SK-N-SH (cell line): ENCODE results near the gene KCNB1. TPM values are rescaled to one million over a fixed set of nuclear protein-coding genes. Genes with fewer than 3 reads are reported as not detected.

Source experiments
- CTCF ChIA-PET: fragments of 300-600, 350-600 bp; formaldehyde crosslinking; extraction: SDS; loops from one replicate; lab custom pipeline; 2021; lab: Yijun Ruan, JAX
- POLR2A ChIA-PET: fragments of 350-600 bp; sonication (Branson Sonifier 250); formaldehyde crosslinking; extraction: SDS; loops from one replicate; lab custom pipeline; 2020; ENCODE audit warnings: antibody characterized with exemption, inconsistent platforms; lab: Yijun Ruan, JAX
- DNase-seq: peaks from one replicate; pipeline ENCODE4 v3.0.0; 2012
- H2AFZ ChIP-seq: fragments of 200-600 bp; sonication (generic); 2 replicates; pipeline ENCODE4 v1.8.1; 2016; ENCODE audit warnings: antibody characterized with exemption, mild to moderate bottlenecking, low read depth
- H3F3A ChIP-seq: fragments of 200-600 bp; sonication (generic); replicated peaks from 2 replicates; pipeline ENCODE3; 2016; ENCODE audit warnings: antibody characterized with exemption, mild to moderate bottlenecking; ENCODE audit not compliant: insufficient read depth
- H3K27ac ChIP-seq, 2 experiments: fragments of 200-500 bp in 1 of 2; fragments of 200-600 bp in 1 of 2; sonication (Bioruptor generic) in 1 of 2; sonication (generic), shearing (Covaris generic) in 1 of 2; 2 replicates each; pipeline versions ENCODE4 v1.5.1 to v1.6.1; 2014 to 2016; ENCODE audit warnings: low read depth in 2 of 2, inconsistent platforms in 1 of 2, low read length in 1 of 2, mild to moderate bottlenecking in 1 of 2, mixed read lengths in 1 of 2
- H3K27me3 ChIP-seq: fragments of 200-600 bp; sonication (generic), shearing (Covaris generic); 2 replicates; pipeline ENCODE4 v1.6.1; 2016; ENCODE audit warnings: mixed run types; ENCODE audit not compliant: insufficient read depth
- H3K36me3 ChIP-seq, 2 experiments: fragments of 200-500 bp in 1 of 2; fragments of 200-600 bp in 1 of 2; sonication (Bioruptor generic) in 1 of 2; sonication (generic) in 1 of 2; replicated peaks in 1 of 2; 2 replicates each; pipeline versions ENCODE3 to v1.5.1; 2014 to 2016; ENCODE audit warnings: low read length in 1 of 2, mild to moderate bottlenecking in 1 of 2; ENCODE audit not compliant: insufficient read depth in 2 of 2, control insufficient read depth in 1 of 2
- H3K4me1 ChIP-seq, 2 experiments: fragments of 200-500 bp in 1 of 2; fragments of 200-600 bp in 1 of 2; sonication (Bioruptor generic) in 1 of 2; sonication (generic), shearing (Covaris generic) in 1 of 2; 2 replicates each; pipeline versions ENCODE4 v1.5.1 to v1.6.1; 2014 to 2016; ENCODE audit warnings: low read depth in 1 of 2, low read length in 1 of 2, mixed run types in 1 of 2; ENCODE audit not compliant: insufficient read depth in 2 of 2, control insufficient read depth in 1 of 2
- H3K4me2 ChIP-seq: fragments of 200-600 bp; sonication (generic), shearing (Covaris generic); 2 replicates; pipeline ENCODE4 v1.6.1; 2017; ENCODE audit warnings: mixed run types
- H3K4me3 ChIP-seq, 2 experiments: fragments of 200-500 bp in 1 of 2; fragments of 200-600 bp in 1 of 2; sonication (Bioruptor generic) in 1 of 2; sonication (generic), shearing (Covaris generic) in 1 of 2; 2 replicates each; pipeline versions ENCODE4 v1.5.1 to v1.8.1; 2014 to 2016; ENCODE audit warnings: low read depth in 2 of 2, inconsistent platforms in 1 of 2, low read length in 1 of 2, mild to moderate bottlenecking in 1 of 2, mixed read lengths in 1 of 2, moderate library complexity in 1 of 2
- H3K79me2 ChIP-seq: fragments of 200-600 bp; sonication (generic); 2 replicates; pipeline ENCODE4 v1.8.1; 2017; ENCODE audit warnings: mild to moderate bottlenecking; ENCODE audit not compliant: insufficient read depth
- H3K9ac ChIP-seq: fragments of 200-600 bp; sonication (generic); 2 replicates; pipeline ENCODE4 v1.6.1; 2017; ENCODE audit warnings: mixed run types
- H3K9me2 ChIP-seq: fragments of 200-600 bp; sonication (generic); 2 replicates; pipeline ENCODE4 v1.6.1; 2017; ENCODE audit warnings: mixed run types
- H3K9me3 ChIP-seq: fragments of 200-600 bp; sonication (generic); 2 replicates; pipeline ENCODE4 v1.6.1; 2017; ENCODE audit warnings: mixed run types, mild to moderate bottlenecking, moderate library complexity
- H4K20me1 ChIP-seq: fragments of 200-600 bp; sonication (generic); 2 replicates; pipeline ENCODE4 v1.6.1; 2017; ENCODE audit warnings: mild to moderate bottlenecking, mixed run types; ENCODE audit not compliant: insufficient read depth
- ELF1 ChIP-seq: IDR thresholded peaks from 2 replicates; pipeline ENCODE4 v1.4.0; 2012
- FOSL2 ChIP-seq: IDR thresholded peaks from 2 replicates; pipeline ENCODE4 v1.4.0; 2012; ENCODE audit warnings: low read depth, mild to moderate bottlenecking, moderate library complexity, borderline replicate concordance
- FOXJ3 ChIP-seq: sonication (generic); formaldehyde crosslinking; IDR thresholded peaks from 2 replicates; pipeline ENCODE4 v1.5.1; 2020; ENCODE audit warnings: mild to moderate bottlenecking, missing genetic modification reagents
- GABPA ChIP-seq: IDR thresholded peaks from 2 replicates; pipeline ENCODE4 v1.4.0; 2012; ENCODE audit warnings: low read depth, mild to moderate bottlenecking
- IRF3 ChIP-seq: fragments of 150-350 bp; IDR thresholded peaks from 2 replicates; pipeline ENCODE4 v1.6.1; 2016; ENCODE audit warnings: mild to moderate bottlenecking, low read depth, low read length
- JUND ChIP-seq: IDR thresholded peaks from 2 replicates; pipeline ENCODE4 v1.4.0; 2012
- NRF1 ChIP-seq: IDR thresholded peaks from 2 replicates; pipeline ENCODE4 v1.6.1; 2012; ENCODE audit warnings: low read depth, mild to moderate bottlenecking, low read length
- POLR2AphosphoS5 ChIP-seq: IDR thresholded peaks from 2 replicates; pipeline ENCODE4 v1.6.1; 2012; ENCODE audit warnings: low read depth, low read length
- RFX5 ChIP-seq: IDR thresholded peaks from 2 replicates; pipeline ENCODE4 v1.6.1; 2012; ENCODE audit warnings: mild to moderate bottlenecking, improper control_type of control experiment, low read length
- USF1 ChIP-seq: IDR thresholded peaks from 2 replicates; pipeline ENCODE4 v1.4.0; 2012; ENCODE audit warnings: low read depth, borderline replicate concordance
- USF2 ChIP-seq: fragments of 150-350 bp; IDR thresholded peaks from 2 replicates; pipeline ENCODE4 v1.6.1; 2017; ENCODE audit warnings: antibody characterized with exemption, low read length, low read depth, borderline replicate concordance
- YY1 ChIP-seq: IDR thresholded peaks from 2 replicates; pipeline ENCODE4 v1.4.0; 2012; ENCODE audit warnings: low read depth, mild to moderate bottlenecking
- WGBS: methylation state at CpG from one replicate; pipeline ENCODE4 v1.1.6; 2017; ENCODE audit warnings: low lambda C conversion rate; 5-methylcytosine and 5-hydroxymethylcytosine counted together
- polyA plus RNA-seq, 3 experiments: library from polyadenylated mRNA; depleted of rRNA; stranded (reverse); fragments of >200 nt; gene quantifications; 2 replicates each; pipeline ENCODE4 v1.2.3, GENCODE V29; 2012

KCNB1 gene
- polyA plus RNA-seq, 1 of the 3 experiments (the other 2 are of a cell fraction) = 0.82 TPM

- TF ChIP-seq JUND (no peak), POLR2AphosphoS5 (no peak), NRF1 (no peak), ELF1 (no peak), RFX5 (no peak), FOXJ3 (CRISPR knock-in tag) (no peak), YY1 (no peak), FOSL2 (no peak), USF2 (no peak), GABPA (no peak)
Measured at GRCh38 chr20:49515586-49515985, 33.1 kb upstream of the KCNB1 start.

GRCh38 chr20:49513517-49513916 lies 31.0 kb upstream of the KCNB1 start:
- TF ChIP-seq USF1 (0 out of 2 replicates have a peak, but pooled peaks have one; percentile 28), IRF3 (no peak)
- TF ChIP-seq, all 33 proteins: peak for 1
- CTCF ChIA-PET = interaction anchor here (0.6 to 15.8 kb wide), 5 partner anchors 28 to 181 kb away, joined by 3 to 317 read pairs (median 3); no protein-coding TSS in a partner anchor
- no peak overlapping the region for H2AFZ ChIP-seq
- no peak for DNase-seq
- H3K4me2 ChIP-seq = no peak overlapping the region
- peaks cover 0 to 8% of the 10 kb centered on the region in 2 experiments; a peak in 2 of 4 replicates for H3K4me1 ChIP-seq
- H3K9me2 ChIP-seq = no peaks in the 10 kb centered on the region
- no peak overlapping the region for H3K9ac ChIP-seq
- H3K36me3 ChIP-seq = no peaks in the 10 kb centered on the region
- 67% methylated on average over 2 of the region's 2 CpGs for WGBS
- H3K27me3 ChIP-seq = no peaks in the 10 kb centered on the region
- no peaks in the 10 kb centered on the region for H4K20me1 ChIP-seq
- H3F3A ChIP-seq = peaks cover 8% of the 10 kb centered on the region
- POLR2A ChIA-PET = no interaction called here
- no peak overlapping the region for H3K4me3 ChIP-seq
- H3K9me3 ChIP-seq = no peaks in the 10 kb centered on the region
- H3K79me2 ChIP-seq = no peaks in the 10 kb centered on the region
- no peak overlapping the region for H3K27ac ChIP-seq

More at GRCh38 chr20:49515586-49515985, 33.1 kb upstream of the KCNB1 start:
- H3K9me3 ChIP-seq = no peaks in the 10 kb centered on the region
- no peak overlapping the region for H3K27ac ChIP-seq
- no peak overlapping the region for H3K4me2 ChIP-seq
- no peaks in the 10 kb centered on the region for H3K36me3 ChIP-seq
- H3K9me2 ChIP-seq = no peaks in the 10 kb centered on the region
- H4K20me1 ChIP-seq = no peaks in the 10 kb centered on the region
- WGBS = 35% methylated on average over 3 of the region's 3 CpGs
- DNase-seq = no peak
- peaks cover 0 to 5% of the 10 kb centered on the region in 2 experiments; a peak in 2 of 4 replicates for H3K4me1 ChIP-seq
- ChIA-PET CTCF (interaction anchor here (0.6 to 15.8 kb wide), 6 partner anchors 18 to 569 kb away, joined by 3 to 317 read pairs (median 8); no protein-coding TSS in a partner anchor), POLR2A (no interaction called here)
- H3K4me3 ChIP-seq = no peak overlapping the region
- peaks cover 8% of the 10 kb centered on the region for H3F3A ChIP-seq
- no peaks in the 10 kb centered on the region for H3K27me3 ChIP-seq
- no peak overlapping the region for H2AFZ ChIP-seq
- H3K79me2 ChIP-seq = no peaks in the 10 kb centered on the region
- no peak overlapping the region for H3K9ac ChIP-seq
